Skeletal muscle satellite cell (primary cell): ENCODE results near the gene KIF22.

ENCODE experiments used
- H3K27me3 ChIP-seq: 2 replicates; pipeline ENCODE4 v1.7.0; 2013; ENCODE audit warnings: low read length; ENCODE audit not compliant: control insufficient read depth, insufficient read depth
- H3K36me3 ChIP-seq: 2 replicates; pipeline ENCODE4 v1.7.0; 2013; ENCODE audit warnings: mild to moderate bottlenecking, control low read depth, low read length; ENCODE audit not compliant: insufficient read depth
- H3K4me1 ChIP-seq: 2 replicates; pipeline ENCODE4 v1.7.0; 2013; ENCODE audit warnings: low read length; ENCODE audit not compliant: control insufficient read depth, insufficient read depth
- H3K4me2 ChIP-seq: 2 replicates; pipeline ENCODE4 v1.7.0; 2013; ENCODE audit warnings: mild to moderate bottlenecking, low read length
- H3K4me3 ChIP-seq: 2 replicates; pipeline ENCODE4 v1.7.0; 2013; ENCODE audit warnings: low read length
- H3K9ac ChIP-seq: 2 replicates; pipeline ENCODE4 v1.7.0; 2013; ENCODE audit warnings: mild to moderate bottlenecking, low read depth, low read length, moderate library complexity
- H3K9me3 ChIP-seq: replicated peaks from 2 replicates; pipeline ENCODE4 v1.7.0; 2013; ENCODE audit warnings: mild to moderate bottlenecking, control low read depth, low read length

The KIF22 gene

DNA sequence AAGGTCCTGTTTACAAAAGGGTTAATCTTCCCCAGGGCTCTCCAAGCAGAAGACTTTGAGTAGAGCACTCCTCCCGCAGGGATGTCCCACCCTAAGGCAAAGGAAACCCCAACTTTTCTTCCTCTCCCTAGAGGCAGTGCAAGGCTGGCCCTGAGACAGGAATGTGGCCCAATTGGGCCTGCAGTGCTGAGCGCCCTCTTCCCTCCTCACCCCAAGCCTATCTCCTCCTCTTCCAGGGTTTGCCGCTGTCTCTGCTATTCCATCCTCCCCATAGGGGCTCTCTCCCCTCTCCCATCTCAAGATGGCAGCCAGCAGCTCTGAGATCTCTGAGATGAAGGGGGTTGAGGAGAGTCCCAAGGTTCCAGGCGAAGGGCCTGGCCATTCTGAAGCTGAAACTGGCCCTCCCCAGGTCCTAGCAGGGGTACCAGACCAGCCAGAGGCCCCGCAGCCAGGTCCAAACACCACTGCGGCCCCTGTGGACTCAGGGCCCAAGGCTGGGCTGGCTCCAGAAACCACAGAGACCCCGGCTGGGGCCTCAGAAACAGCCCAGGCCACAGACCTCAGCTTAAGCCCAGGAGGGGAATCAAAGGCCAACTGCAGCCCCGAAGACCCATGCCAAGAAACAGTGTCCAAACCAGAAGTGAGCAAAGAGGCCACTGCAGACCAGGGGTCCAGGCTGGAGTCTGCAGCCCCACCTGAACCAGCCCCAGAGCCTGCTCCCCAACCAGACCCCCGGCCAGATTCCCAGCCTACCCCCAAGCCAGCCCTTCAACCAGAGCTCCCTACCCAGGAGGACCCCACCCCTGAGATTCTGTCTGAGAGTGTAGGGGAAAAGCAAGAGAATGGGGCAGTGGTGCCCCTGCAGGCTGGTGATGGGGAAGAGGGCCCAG lies 22.4 kb downstream of the KIF22 start:
- H3K36me3 ChIP-seq: peaks cover 21% of the 10 kb centered on the region
- H3K4me1 ChIP-seq: peaks cover 54% of the 10 kb centered on the region

DNA sequence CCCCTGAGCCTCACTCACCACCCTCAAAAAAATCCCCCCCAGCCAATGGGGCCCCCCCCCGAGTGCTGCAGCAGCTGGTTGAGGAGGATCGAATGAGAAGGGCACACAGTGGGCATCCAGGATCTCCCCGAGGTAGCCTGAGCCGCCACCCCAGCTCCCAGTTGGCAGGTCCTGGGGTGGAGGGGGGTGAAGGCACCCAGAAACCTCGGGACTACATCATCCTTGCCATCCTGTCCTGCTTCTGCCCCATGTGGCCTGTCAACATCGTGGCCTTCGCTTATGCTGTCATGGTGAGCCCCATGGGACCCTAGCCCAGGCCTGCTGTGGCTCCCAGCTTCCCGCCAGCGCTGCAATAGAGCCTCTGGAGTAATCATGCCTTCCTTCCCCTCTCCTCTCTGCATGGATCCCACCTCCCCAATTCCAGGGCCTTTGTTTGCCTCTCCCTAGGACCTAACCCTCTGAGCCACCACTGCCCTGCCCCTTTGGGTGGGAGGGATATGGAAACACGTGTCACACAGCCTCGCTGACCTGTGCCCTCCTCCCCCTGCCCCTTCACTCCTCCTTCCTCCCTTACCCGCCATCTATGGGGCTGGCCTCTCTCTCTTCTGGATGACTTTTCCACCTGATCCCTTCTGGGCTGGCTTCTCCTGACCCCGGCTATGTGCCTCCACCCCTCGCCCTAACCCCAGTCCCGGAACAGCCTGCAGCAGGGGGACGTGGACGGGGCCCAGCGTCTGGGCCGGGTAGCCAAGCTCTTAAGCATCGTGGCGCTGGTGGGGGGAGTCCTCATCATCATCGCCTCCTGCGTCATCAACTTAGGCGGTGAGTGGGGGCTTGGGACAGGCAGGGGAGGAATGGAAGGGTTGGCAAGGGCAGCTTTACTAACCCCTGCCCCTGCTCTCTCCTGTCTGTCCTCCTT lies 23.4 kb downstream of the KIF22 start:
- no peak overlapping the region for H3K9ac ChIP-seq
- no peaks in the 10 kb centered on the region for H3K9me3 ChIP-seq
- H3K4me1 ChIP-seq: peaks cover 45% of the 10 kb centered on the region
- H3K4me3 ChIP-seq: no peak overlapping the region
- peaks cover 15% of the 10 kb centered on the region for H3K36me3 ChIP-seq
- H3K27me3 ChIP-seq: no peaks in the 10 kb centered on the region
- H3K4me2 ChIP-seq: no peak overlapping the region

More for the DNA sequence above, 22.4 kb downstream of the KIF22 start:
- Histone ChIP-seq H3K4me3 (no peak overlapping the region), H3K9me3 (no peaks in the 10 kb centered on the region), H3K27me3 (no peaks in the 10 kb centered on the region), H3K9ac (no peak overlapping the region), H3K4me2 (peak overlapping the region; percentile 94)

DNA sequence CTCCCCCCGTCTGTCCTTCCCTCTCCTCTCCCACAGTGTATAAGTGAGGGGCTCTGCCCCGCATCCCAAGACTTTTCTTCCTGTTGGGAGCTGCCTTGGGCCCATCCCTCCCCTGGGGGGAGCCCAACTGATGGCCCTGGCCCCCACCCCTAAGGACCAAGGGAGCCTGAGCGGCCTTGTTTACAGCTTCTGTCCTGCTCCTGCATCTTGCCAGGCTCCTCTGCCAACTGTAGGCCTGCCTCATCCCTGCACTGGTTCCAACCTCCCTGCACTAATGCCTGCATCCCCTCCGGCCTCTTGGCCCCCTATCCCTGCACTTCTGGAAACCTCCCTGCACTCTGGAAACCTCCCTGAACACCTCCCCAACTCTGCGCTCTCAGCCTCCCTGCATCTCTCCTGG lies 24.0 kb downstream of the KIF22 start:
- Histone ChIP-seq H3K9ac (no peak overlapping the region), H3K4me3 (peak overlapping the region; percentile 88), H3K36me3 (peaks cover 13% of the 10 kb centered on the region)

DNA sequence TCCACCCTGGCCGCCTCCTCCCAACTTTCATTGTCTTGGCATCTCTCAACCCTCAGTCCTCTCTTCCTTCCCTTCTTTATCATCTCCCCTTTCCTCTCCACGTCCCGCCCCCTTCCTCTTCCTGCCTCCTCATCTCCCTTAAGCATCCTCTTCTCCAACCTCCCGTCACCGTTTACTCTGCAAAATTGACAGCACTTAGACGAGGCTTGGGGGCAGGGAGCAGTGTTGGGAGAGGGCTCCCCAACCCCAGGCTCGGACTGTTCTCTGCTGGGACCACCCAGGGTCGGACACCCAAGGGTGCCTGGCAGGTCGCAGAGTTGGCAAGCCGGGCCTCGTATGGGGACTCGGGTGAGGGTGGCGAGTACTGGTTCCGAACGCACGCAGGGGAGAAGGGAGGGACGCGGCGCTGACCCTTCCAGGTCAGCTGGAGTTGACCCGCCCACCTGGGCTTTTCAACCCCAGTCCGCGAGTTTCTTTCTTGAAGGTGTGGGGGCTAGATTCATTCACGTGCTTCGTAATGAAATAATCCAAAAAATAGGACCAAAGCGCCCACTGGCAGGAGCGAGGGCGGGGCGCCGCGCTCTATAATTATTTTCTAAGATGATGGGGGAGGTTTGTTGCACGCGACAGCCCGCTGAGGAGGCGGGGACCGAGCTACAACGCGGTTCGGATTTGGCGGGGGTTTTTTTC lies 24.6 kb downstream of the KIF22 start:
- H3K4me3 ChIP-seq: peak overlapping the region; percentile 88
- peaks cover 12% of the 10 kb centered on the region for H3K36me3 ChIP-seq
- H3K27me3 ChIP-seq: no peaks in the 10 kb centered on the region
- peak overlapping the region; percentile 78 for H3K9ac ChIP-seq
- H3K4me2 ChIP-seq: peak overlapping the region; percentile 87
- H3K4me1 ChIP-seq: peaks cover 47% of the 10 kb centered on the region
- no peaks in the 10 kb centered on the region for H3K9me3 ChIP-seq

More for the DNA sequence above, 24.0 kb downstream of the KIF22 start:
- Histone ChIP-seq H3K9me3 (no peaks in the 10 kb centered on the region), H3K4me2 (peak overlapping the region; percentile 87), H3K27me3 (no peaks in the 10 kb centered on the region), H3K4me1 (peaks cover 45% of the 10 kb centered on the region)

DNA sequence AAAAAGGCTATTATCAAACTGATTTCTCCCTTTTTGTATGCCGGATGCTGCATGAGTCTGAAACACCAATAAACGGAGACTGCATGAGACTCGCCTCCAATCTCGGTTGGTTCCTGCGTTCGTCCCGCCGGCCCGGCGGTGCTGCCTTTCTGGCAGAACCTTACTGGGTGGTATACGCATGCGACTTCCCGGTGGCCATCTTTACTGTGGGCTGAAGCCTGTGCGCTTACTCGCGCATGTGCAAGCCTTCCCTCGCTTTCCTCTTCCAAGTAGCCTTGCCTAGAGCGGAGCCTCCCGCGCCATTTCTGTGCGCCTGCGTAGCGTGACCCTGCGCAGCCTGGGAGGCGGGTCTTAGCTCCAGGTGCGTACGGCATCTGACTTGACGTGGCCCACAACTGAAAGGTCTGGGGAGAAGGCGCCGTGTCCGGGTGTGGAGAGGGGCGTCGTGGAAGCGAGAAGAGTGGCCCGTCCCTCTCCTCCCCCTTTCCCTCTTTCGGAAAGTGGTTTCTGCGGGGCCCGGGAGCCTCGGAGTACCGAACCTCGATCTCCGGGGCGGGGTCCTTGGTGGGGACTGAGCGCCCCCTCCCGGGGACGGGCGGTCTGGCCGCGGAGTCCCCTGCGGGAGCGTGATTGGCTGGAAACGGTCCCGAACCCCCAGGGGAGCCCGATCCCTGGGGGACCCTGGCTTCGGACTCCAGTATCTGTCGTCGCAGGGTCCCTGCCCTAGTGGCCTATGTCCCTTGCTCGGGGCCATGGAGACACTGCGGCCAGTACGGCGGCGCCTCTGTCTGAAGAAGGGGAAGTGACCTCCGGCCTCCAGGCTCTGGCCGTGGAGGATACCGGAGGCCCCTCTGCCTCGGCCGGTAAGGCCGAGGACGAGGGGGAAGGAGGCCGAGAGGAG lies 25.5 kb downstream of the KIF22 start, which contains the start of gene PAGR1:
Gene PAGR1 (plus strand): TSS at position 360 of the 901 bp plus-strand sequence. CDS start 374 bp downstream, at position 734.
- H3K4me1 ChIP-seq: peaks cover 41% of the 10 kb centered on the region
- peak within 1 kb of the TSS; percentile 78 for H3K9ac ChIP-seq
- peak within 1 kb of the TSS; percentile 87 for H3K4me2 ChIP-seq
- peak within 1 kb of the TSS; percentile 88 for H3K4me3 ChIP-seq
- H3K27me3 ChIP-seq: no peaks in the 10 kb centered on the region
- H3K36me3 ChIP-seq: peaks cover 4% of the 10 kb centered on the region
- no peaks in the 10 kb centered on the region for H3K9me3 ChIP-seq

DNA sequence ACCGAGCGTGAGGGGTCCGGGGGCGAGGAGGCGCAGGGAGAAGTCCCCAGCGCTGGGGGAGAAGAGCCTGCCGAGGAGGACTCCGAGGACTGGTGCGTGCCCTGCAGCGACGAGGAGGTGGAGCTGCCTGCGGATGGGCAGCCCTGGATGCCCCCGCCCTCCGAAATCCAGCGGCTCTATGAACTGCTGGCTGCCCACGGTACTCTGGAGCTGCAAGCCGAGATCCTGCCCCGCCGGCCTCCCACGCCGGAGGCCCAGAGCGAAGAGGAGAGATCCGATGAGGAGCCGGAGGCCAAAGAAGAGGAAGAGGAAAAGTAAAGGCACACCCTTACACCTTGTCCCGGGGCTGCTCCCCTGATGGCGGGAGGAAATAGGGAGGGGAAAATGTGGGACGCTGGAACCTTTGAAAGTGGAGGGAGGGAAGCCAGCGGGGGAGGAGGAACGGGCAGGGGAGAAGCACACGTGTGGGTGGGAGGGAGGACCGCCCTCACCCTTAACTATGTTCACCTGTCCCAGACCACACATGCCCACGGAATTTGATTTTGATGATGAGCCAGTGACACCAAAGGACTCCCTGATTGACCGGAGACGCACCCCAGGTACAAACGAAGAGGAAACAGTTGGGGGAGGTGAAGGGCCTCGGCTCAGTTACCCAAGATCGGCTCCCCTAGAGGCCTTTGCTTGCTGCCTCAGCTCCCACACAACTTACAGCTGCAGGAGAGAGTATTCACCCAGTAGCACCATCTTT lies 26.3 kb downstream of the KIF22 start:
- no peaks in the 10 kb centered on the region for H3K27me3 ChIP-seq
- H3K4me2 ChIP-seq: peak overlapping the region; percentile 87
- peak overlapping the region; percentile 88 for H3K4me3 ChIP-seq
- no peaks in the 10 kb centered on the region for H3K9me3 ChIP-seq
- H3K9ac ChIP-seq: peak overlapping the region; percentile 78
- H3K36me3 ChIP-seq: peaks cover 4% of the 10 kb centered on the region
- peaks cover 42% of the 10 kb centered on the region for H3K4me1 ChIP-seq

DNA sequence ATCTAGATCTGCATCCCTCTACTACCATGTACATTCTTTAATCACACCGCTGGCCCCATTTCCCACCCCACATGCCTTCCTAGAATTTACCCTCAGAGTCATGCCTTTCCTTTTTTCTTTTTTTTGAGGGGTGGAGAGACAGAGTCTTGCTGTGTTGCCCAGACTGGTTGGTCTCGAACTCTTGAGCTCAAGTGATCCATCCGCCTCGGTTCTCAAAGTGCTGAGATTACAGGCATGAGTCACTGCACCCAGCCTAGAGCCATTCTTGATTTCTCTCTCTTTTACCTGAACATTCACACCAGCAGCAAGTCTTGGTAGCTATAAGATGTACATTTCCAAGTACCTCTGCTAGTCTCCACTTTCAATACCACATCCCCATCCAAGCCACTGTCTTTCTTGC lies 27.5 kb downstream of the KIF22 start:
- H3K4me1 ChIP-seq: peaks cover 47% of the 10 kb centered on the region
- H3K4me3 ChIP-seq: no peak overlapping the region

DNA sequence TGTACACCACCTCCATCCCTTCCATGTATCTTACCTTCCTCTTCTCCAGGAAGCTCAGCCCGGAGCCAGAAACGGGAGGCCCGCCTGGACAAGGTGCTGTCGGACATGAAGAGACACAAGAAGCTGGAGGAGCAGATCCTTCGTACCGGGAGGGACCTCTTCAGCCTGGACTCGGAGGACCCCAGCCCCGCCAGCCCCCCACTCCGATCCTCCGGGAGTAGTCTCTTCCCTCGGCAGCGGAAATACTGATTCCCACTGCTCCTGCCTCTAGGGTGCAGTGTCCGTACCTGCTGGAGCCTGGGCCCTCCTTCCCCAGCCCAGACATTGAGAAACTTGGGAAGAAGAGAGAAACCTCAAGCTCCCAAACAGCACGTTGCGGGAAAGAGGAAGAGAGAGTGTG lies 29.0 kb downstream of the KIF22 start:
- H3K4me3 ChIP-seq: peak overlapping the region; percentile 81
- H3K9ac ChIP-seq: peak overlapping the region; percentile 83
- H3K4me1 ChIP-seq: peaks cover 61% of the 10 kb centered on the region
- peaks cover 8% of the 10 kb centered on the region for H3K36me3 ChIP-seq
- no peaks in the 10 kb centered on the region for H3K9me3 ChIP-seq
- H3K4me2 ChIP-seq: peak overlapping the region; percentile 87
- no peaks in the 10 kb centered on the region for H3K27me3 ChIP-seq

More for the DNA sequence above, 27.5 kb downstream of the KIF22 start:
- H3K36me3 ChIP-seq: peaks cover 8% of the 10 kb centered on the region
- no peaks in the 10 kb centered on the region for H3K27me3 ChIP-seq
- H3K9me3 ChIP-seq: no peaks in the 10 kb centered on the region
- no peak overlapping the region for H3K9ac ChIP-seq
- H3K4me2 ChIP-seq: no peak overlapping the region

DNA sequence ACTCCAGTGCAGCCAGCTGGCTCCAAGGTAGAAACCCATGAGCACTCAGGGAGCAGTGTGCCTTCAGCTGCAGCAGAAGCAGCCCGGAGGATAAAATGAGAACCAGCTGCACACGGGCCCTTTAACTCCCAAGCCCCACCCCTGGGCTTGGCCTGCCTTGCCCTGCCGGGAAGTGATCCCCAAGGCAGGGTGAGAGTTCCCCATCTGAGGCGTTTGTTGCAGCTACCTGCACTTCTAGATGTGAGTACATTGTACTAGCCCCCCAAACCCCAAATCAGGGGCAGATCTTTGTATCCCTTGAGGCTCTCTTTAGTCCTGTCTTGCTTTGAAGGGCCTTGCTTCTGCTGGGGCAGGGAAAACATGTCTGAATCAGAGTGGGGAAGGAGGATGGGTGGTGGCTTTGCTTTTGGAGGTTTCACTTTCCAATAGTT lies 29.7 kb downstream of the KIF22 start, which contains the start of gene MVP:
Gene MVP (plus strand): TSS at position 192 of the 431 bp plus-strand sequence. CDS start 10,088 bp downstream, outside the sequence.
- peaks cover 64% of the 10 kb centered on the region for H3K4me1 ChIP-seq

More for the DNA sequence above, 29.7 kb downstream of the KIF22 start, which contains the start of gene MVP:
- H3K9ac ChIP-seq: peak within 1 kb of the TSS; percentile 83
- H3K4me3 ChIP-seq: peak within 1 kb of the TSS; percentile 81
- H3K27me3 ChIP-seq: no peaks in the 10 kb centered on the region
- no peaks in the 10 kb centered on the region for H3K9me3 ChIP-seq
- H3K36me3 ChIP-seq: peaks cover 8% of the 10 kb centered on the region
- peak within 1 kb of the TSS; percentile 87 for H3K4me2 ChIP-seq
